C4-2B (cell line): ENCODE data around the gene LRIG1.

Experiments used
- H3K27ac ChIP-seq: fragments of 450-650 bp; 2 replicates; pipeline ENCODE4 v1.5.1; 2017
- CTCF ChIP-seq: fragments of 450-650 bp; conservative IDR thresholded peaks from 2 replicates; pipeline ENCODE4 v1.5.1; 2017; ENCODE audit warnings: mild to moderate bottlenecking
- ZFX ChIP-seq: fragments of 450-650 bp; IDR thresholded peaks from 2 replicates; pipeline ENCODE4 v1.6.1; 2017

The LRIG1 gene

GRCh38 chr3:66406163-66406562, 94.7 kb downstream of the LRIG1 start:
- TF ChIP-seq ZFX: no peak
- TF ChIP-seq CTCF: no peak
- no peak overlapping the region for H3K27ac ChIP-seq

DNA sequence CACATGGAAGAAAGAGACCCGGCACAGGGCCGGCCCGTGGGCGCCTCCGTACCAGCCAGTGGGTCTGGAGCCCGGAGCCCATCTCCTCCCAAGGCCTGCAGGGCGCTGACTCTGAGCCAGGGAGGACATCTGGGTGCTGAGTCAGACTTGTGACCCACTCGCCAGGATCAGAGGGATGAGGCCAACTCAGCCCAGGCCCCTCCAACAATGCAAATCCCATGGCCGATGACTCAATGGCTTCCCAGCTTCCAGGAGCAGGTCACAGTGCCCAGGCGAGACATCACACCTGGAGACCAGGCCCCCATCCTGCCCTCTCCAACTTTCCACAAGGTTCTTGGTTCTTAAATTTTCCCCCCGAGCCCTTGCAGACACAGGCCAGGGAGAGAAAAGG, 95.1 kb downstream of the LRIG1 start:
- TF ChIP-seq CTCF (no peak), ZFX (no peak)
- no peak overlapping the region for H3K27ac ChIP-seq

DNA sequence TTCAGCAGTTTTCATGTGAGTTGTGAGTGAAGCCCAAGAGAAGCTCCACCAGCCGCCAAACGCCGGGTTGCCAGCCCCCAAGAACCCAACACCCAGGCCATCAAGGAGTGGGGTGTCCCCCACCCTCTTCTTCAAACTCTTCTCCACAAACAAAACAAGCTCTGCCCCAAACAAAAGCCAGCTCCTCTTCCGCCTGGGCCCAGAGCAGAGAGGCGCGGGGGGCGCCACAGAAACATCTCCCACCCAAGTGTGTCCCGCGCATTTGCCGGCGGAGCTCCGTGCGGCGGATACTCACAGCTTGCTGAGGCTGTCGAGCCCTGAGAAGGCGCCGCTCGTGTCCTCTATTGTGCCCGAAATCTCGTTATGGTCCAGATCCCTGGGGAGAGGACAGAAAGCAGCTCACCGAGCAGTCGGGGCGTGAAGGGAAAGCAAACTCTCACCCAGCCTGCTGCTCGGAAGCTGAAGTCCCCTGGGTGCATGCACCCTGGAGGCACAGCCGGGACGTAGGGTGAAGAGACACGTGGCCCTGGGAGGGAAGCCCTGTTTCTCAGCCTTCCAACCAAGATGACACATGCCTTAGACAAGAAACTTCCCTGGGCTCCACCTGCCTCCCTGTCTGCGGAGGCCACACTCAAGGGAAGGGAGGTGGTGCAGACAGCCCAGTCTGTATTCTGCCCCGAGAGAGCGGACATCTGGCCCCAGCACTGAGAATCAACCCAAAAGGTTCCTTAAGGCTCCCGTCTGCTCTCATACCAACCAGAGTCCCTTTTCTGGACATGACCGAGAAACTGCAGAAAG, 95.7 kb downstream of the LRIG1 start:
- TF ChIP-seq ZFX: no peak
- TF ChIP-seq CTCF: no peak
- H3K27ac ChIP-seq: no peak overlapping the region

GRCh38 chr3:66404197-66404596, 96.6 kb downstream of the LRIG1 start:
- H3K27ac ChIP-seq: no peak overlapping the region
- TF ChIP-seq CTCF: no peak
- TF ChIP-seq ZFX: no peak

DNA sequence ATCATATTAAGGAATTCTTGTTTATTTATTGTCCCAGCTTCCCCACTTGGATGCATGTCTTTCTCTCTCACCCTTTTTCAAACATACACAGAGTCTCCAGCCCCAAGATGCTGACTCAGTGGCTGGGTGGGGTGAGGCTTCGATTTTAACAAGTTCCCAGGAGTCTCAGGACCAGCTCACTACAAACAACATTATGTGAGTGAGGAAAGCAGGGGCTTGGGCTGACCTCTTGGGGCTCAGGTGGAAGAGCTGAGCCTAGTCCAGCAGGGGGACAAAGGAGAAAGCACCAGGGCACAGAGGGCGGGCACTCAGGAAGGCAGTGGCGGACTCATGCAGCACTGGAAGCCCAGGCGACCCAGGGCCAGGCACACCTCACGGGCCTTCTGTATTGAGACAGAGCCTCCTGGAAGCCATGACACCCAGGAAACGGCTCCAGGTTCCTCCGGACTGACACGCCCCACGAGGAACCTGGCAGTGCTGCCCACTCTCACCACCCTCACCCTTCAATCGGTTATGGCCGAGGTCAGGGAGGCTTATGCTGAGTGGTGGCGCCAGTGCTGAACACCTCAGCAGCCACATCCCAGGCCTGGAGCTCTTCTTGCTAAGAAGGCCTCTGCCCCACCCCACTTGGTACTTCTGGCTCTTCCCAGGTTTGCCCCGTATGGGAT, 97.4 kb downstream of the LRIG1 start:
- TF ChIP-seq CTCF (no peak), ZFX (no peak)
- H3K27ac ChIP-seq: no peak overlapping the region

DNA sequence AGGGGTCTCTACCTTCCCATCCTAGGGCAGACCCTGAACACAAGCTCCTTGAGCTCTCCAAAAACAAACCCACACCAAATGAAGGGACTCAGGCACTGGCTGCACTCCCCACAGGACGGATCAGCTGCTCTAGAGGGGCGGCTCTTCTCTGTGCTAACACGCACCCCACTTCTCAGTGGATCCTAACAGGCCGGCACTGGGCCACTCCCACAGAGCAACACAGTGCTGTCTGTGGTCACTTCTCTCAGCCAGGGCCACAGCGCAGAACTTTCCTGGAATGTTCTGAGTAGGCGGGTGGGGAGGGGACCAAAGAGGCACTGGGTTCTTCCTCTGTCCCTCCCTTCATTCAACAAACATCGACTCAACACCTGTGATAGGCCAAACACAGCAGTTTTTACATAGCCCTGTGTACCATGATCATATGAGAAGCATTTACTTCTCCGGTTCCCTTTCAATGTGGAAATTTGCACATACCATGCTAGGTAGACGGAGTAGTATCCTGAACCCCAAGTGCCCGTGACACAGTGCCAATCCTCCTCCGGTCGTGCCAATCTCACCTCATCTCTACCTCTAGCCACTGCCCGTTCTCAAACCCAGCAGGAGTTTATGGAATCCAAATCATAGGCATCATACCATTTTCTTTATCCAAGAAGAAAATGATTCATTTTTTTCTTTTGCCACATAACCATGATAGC, 98.1 kb downstream of the LRIG1 start:
- no peak overlapping the region for H3K27ac ChIP-seq
- TF ChIP-seq CTCF: no peak
- TF ChIP-seq ZFX: no peak
